PFSK-1 (cell line): ENCODE measurements around the gene ARMC3.

ENCODE experiments used
- FOXP2 ChIP-seq: optimal IDR thresholded peaks from 2 replicates; pipeline ENCODE3; 2011; ENCODE audit warnings: borderline replicate concordance, control low read depth, inconsistent platforms; ENCODE audit not compliant: insufficient read depth; ENCODE audit errors: extremely low read length, extremely low read depth
- POLR2AphosphoS5 ChIP-seq: IDR thresholded peaks from 2 replicates; pipeline ENCODE4 v1.6.1; 2012; ENCODE audit warnings: low read depth, mild to moderate bottlenecking, control low read depth, low read length, moderate library complexity
- SIN3A ChIP-seq: IDR thresholded peaks from 2 replicates; pipeline ENCODE4 v1.6.1; 2012; ENCODE audit warnings: mild to moderate bottlenecking, low read length, moderate library complexity, borderline replicate concordance; ENCODE audit not compliant: insufficient read depth
- TAF1 ChIP-seq: IDR thresholded peaks from 2 replicates; pipeline ENCODE4 v1.6.1; 2012; ENCODE audit warnings: low read length, control low read depth, borderline replicate concordance; ENCODE audit not compliant: insufficient read depth
- TF ChIP-seq, protein P1 (sequence below), 2 experiments: IDR thresholded peaks; 2 replicates each; pipeline versions ENCODE4 v1.6.1 to v1.8.0; 2011 to 2012; ENCODE audit warnings: low read depth in 2 of 2, low read length in 2 of 2, control low read depth in 1 of 2, inconsistent platforms in 1 of 2, mild to moderate bottlenecking in 1 of 2, moderate library complexity in 1 of 2; ENCODE audit not compliant: insufficient read depth in 1 of 2

Gene ARMC3

GRCh38 chr10:22912763-22913384 is 15.0 kb upstream of the ARMC3 start:
- TF ChIP-seq POLR2AphosphoS5 (no peak), SIN3A (no peak)
- TF ChIP-seq, protein P1, sequence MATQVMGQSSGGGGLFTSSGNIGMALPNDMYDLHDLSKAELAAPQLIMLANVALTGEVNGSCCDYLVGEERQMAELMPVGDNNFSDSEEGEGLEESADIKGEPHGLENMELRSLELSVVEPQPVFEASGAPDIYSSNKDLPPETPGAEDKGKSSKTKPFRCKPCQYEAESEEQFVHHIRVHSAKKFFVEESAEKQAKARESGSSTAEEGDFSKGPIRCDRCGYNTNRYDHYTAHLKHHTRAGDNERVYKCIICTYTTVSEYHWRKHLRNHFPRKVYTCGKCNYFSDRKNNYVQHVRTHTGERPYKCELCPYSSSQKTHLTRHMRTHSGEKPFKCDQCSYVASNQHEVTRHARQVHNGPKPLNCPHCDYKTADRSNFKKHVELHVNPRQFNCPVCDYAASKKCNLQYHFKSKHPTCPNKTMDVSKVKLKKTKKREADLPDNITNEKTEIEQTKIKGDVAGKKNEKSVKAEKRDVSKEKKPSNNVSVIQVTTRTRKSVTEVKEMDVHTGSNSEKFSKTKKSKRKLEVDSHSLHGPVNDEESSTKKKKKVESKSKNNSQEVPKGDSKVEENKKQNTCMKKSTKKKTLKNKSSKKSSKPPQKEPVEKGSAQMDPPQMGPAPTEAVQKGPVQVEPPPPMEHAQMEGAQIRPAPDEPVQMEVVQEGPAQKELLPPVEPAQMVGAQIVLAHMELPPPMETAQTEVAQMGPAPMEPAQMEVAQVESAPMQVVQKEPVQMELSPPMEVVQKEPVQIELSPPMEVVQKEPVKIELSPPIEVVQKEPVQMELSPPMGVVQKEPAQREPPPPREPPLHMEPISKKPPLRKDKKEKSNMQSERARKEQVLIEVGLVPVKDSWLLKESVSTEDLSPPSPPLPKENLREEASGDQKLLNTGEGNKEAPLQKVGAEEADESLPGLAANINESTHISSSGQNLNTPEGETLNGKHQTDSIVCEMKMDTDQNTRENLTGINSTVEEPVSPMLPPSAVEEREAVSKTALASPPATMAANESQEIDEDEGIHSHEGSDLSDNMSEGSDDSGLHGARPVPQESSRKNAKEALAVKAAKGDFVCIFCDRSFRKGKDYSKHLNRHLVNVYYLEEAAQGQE (IDR thresholded peaks at IDR 0.05; ENCODE audit: insufficient read depth in 1 of 2, low read depth in 2 of 2, low read length in 2 of 2), result no peak

GRCh38 chr10:22913474-22914092 is 14.3 kb upstream of the ARMC3 start:
- TF ChIP-seq TAF1, result no peak
- TF ChIP-seq FOXP2, result no peak
- TF ChIP-seq SIN3A, result no peak
- TF ChIP-seq, protein P1 (IDR thresholded peaks at IDR 0.05; ENCODE audit: insufficient read depth in 1 of 2, low read depth in 2 of 2, low read length in 2 of 2), result no peak

DNA sequence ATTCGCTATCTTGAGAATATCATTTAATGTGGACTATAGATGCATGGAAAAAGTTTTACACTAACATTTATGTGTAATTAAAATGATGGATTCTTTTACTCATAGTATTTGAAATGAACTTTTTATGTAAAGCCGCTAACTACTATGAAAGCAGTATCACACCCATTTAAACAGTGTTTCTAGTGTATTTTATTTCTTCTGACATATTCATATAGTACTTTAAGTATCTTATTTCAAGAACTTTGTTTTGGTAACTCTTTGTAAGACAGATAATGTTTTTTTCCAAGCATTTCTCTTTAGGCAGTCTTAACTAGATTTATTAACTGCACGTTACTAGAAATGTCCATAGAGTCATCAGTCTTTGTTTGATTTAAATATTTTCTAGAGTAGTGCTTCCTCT is 12.5 kb upstream of the ARMC3 start:
- TF ChIP-seq POLR2AphosphoS5, result no peak

DNA sequence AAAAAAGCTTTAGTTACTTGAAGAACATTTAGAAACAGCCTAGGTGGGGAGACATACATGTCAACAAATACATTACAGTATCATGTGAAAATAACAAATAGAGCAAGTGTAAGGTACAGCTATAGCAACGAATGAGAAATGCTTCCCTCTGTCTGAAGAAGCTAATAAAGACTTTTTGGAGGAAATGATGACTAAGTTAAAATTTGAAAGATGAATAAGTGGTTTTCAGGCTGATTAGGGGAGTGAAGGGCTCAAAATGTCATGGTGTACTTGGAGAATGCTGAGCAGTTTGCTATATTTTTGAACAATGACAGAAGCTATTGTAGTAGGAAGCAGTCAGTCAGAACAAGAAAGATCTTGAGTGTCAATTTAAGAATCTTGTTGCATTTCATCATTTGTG is 2.8 kb upstream of the ARMC3 start:
- TF ChIP-seq TAF1 (no peak), FOXP2 (no peak), POLR2AphosphoS5 (no peak), SIN3A (no peak)
- TF ChIP-seq, protein P1 (IDR thresholded peaks at IDR 0.05; ENCODE audit: insufficient read depth in 1 of 2, low read depth in 2 of 2, low read length in 2 of 2), result no peak

- TF ChIP-seq FOXP2 (no peak), POLR2AphosphoS5 (no peak), SIN3A (no peak), TAF1 (no peak)
- TF ChIP-seq, protein P1 (IDR thresholded peaks at IDR 0.05; ENCODE audit: insufficient read depth in 1 of 2, low read depth in 2 of 2, low read length in 2 of 2), result no peak
Measured at GRCh38 chr10:22927166-22927565, 687 bp upstream of the ARMC3 start.
